ENCODE results near the gene TBXA2R. TPM values are rescaled to one million over a fixed set of nuclear protein-coding genes. Genes with fewer than 3 reads are reported as not detected.

The TBXA2R gene
- total and polyA plus RNA-seq, 2 of the 4 experiments (the other 2 are of a cell fraction) = 0.36 to 2.3 TPM

DNA sequence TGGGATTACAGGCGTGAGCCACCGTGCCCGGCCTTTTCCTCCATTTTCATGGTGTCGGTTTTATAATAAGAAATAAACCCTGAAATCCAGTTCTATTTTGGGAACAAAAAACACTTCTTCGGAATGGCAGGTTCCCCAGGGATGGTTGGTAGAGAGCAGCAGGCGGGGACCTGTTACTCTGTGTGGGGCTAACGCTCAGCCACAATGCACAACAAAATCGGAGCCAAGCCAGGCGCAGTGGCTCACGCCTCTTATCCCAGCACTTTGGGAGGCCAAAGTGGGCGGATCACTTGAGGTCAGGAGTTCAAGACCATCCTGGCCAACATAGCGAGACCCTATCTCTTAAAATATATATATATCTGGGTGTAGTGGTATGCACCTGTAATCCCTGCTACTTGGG, 5.7 kb downstream of the TBXA2R start:
- Histone ChIP-seq H3K14ac (replicated peaks; ENCODE audit: low read depth, low read length) (no peak overlapping the region), H2BK120ac (ENCODE audit: low read depth, low read length) (no peak overlapping the region), H3K27me3 (ENCODE audit: control insufficient read depth, insufficient read depth, low read length) (no peaks in the 10 kb centered on the region), H3K79me1 (ENCODE audit: low read depth in 1 of 2, low read length in 2 of 2) (peaks cover 7 to 8% of the 10 kb centered on the region in 2 experiments), H3K18ac (ENCODE audit: low read depth, low read length) (no peak overlapping the region), H3K4me3 (ENCODE audit: insufficient read depth, low read depth, low read length) (no peak overlapping the region), H3K36me3 (ENCODE audit: control insufficient read depth, insufficient read depth, low read length) (peaks cover 2% of the 10 kb centered on the region; the same call in 1 of the 2 replicates), H4K20me1 (ENCODE audit: insufficient read depth, low read length) (no peaks in the 10 kb centered on the region), H3K4me2 (ENCODE audit: low read depth, low read length) (no peak overlapping the region), H3K27ac (ENCODE audit: insufficient read depth, low read length) (no peak overlapping the region), H3K9ac (ENCODE audit: low read depth, low read length) (no peak overlapping the region), H3K4me1 (ENCODE audit: control insufficient read depth, insufficient read depth, low read length) (peaks cover under 1% of the 10 kb centered on the region; the same call in 1 of the 2 replicates), H3K23ac (ENCODE audit: low read depth, low read length) (no peak overlapping the region), H2AK9ac (replicated peaks; ENCODE audit: low read depth, low read length, poor library complexity) (no peak overlapping the region), H4K5ac (ENCODE audit: low read depth, low read length) (no peak overlapping the region), H3K9me1 (ENCODE audit: insufficient read depth, low read length) (no peaks in the 10 kb centered on the region), H3K4ac (ENCODE audit: low read depth, low read length) (no peak overlapping the region), H2BK20ac (ENCODE audit: low read depth, low read length) (no peak overlapping the region), H2BK15ac (ENCODE audit: low read depth, low read length) (no peak overlapping the region), H4K91ac (ENCODE audit: insufficient read depth, low read depth, low read length) (no peak overlapping the region), H4K8ac (ENCODE audit: low read depth in 2 of 2, low read length in 2 of 2) (no peak overlapping the region), H2BK5ac (ENCODE audit: low read depth, low read length, poor library complexity, severe bottlenecking) (no peak overlapping the region), H3K9me3 (ENCODE audit: control insufficient read depth, insufficient read depth, low read length) (no peaks in the 10 kb centered on the region), H2AK5ac (ENCODE audit: low read depth, low read length) (no peak overlapping the region), H3K56ac (ENCODE audit: extremely low read depth, insufficient read depth, low read length) (no peak overlapping the region), H2AFZ (replicated peaks; ENCODE audit: low read length, poor library complexity) (no peak overlapping the region)
- dilution Hi-C loops (cut with HindIII; ENCODE audit: low sequenced_read_pairs, unreplicated experiment) (no loop called here), intact Hi-C loops (cut with micrococcal nuclease) (no loop called here), in situ Hi-C loops (cut with MboI; ENCODE audit: low sequenced_read_pairs) (loop anchor here (25.0 kb wide), 1 partner anchor 289 kb away; no protein-coding TSS in a partner anchor)
- 100% methylated on average over 1 of the region's 12 CpGs; no CpG with 5 or more reads in 1 of the 2 experiments for WGBS, 2 experiments (ENCODE audit: extremely low coverage in 2 of 2, insufficient read length in 1 of 2)
- ChIA-PET POLR2A (ENCODE audit: unreplicated experiment) (no interaction called here), CTCF (no interaction called here)
- no TSS peak for BruUV-seq (replicated peaks)
- DNase-seq = no peak
- no peak for TF ChIP-seq FOS (IDR thresholded peaks at IDR 0.05; ENCODE audit: low read depth, low read length)
- TF ChIP-seq, protein P1, sequence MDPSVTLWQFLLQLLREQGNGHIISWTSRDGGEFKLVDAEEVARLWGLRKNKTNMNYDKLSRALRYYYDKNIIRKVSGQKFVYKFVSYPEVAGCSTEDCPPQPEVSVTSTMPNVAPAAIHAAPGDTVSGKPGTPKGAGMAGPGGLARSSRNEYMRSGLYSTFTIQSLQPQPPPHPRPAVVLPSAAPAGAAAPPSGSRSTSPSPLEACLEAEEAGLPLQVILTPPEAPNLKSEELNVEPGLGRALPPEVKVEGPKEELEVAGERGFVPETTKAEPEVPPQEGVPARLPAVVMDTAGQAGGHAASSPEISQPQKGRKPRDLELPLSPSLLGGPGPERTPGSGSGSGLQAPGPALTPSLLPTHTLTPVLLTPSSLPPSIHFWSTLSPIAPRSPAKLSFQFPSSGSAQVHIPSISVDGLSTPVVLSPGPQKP (IDR thresholded peaks at IDR 0.05; ENCODE audit: borderline replicate concordance, low read depth, low read length) = no peak
- TF ChIP-seq, protein P2, sequence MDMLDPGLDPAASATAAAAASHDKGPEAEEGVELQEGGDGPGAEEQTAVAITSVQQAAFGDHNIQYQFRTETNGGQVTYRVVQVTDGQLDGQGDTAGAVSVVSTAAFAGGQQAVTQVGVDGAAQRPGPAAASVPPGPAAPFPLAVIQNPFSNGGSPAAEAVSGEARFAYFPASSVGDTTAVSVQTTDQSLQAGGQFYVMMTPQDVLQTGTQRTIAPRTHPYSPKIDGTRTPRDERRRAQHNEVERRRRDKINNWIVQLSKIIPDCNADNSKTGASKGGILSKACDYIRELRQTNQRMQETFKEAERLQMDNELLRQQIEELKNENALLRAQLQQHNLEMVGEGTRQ (IDR thresholded peaks at IDR 0.05; ENCODE audit: low read depth, low read length) = no peak
- TF ChIP-seq BHLHE40 (IDR thresholded peaks at IDR 0.05; ENCODE audit: low read depth, low read length) = no peak
- TF ChIP-seq RAD21 (IDR thresholded peaks at IDR 0.05; ENCODE audit: low read length) = no peak
- TF ChIP-seq NFE2L2 (IDR thresholded peaks at IDR 0.05; ENCODE audit: low read depth, low read length) = no peak
- no peak for TF ChIP-seq RCOR1 (IDR thresholded peaks at IDR 0.05; ENCODE audit: insufficient replicate concordance, low read length)
- no peak for TF ChIP-seq CEBPB (IDR thresholded peaks at IDR 0.05; ENCODE audit: low read depth, low read length)
- no peak for TF ChIP-seq RFX5 (IDR thresholded peaks at IDR 0.05; ENCODE audit: low read depth, low read length)
- no peak for TF ChIP-seq POLR2A (IDR thresholded peaks at IDR 0.05; ENCODE audit: low read depth, low read length)
- no peak for TF ChIP-seq MXI1 (IDR thresholded peaks at IDR 0.05; ENCODE audit: borderline replicate concordance, low read depth, low read length)
- no peak for TF ChIP-seq CHD1 (IDR thresholded peaks at IDR 0.05; ENCODE audit: low read depth, low read length)
- TF ChIP-seq, protein P3, sequence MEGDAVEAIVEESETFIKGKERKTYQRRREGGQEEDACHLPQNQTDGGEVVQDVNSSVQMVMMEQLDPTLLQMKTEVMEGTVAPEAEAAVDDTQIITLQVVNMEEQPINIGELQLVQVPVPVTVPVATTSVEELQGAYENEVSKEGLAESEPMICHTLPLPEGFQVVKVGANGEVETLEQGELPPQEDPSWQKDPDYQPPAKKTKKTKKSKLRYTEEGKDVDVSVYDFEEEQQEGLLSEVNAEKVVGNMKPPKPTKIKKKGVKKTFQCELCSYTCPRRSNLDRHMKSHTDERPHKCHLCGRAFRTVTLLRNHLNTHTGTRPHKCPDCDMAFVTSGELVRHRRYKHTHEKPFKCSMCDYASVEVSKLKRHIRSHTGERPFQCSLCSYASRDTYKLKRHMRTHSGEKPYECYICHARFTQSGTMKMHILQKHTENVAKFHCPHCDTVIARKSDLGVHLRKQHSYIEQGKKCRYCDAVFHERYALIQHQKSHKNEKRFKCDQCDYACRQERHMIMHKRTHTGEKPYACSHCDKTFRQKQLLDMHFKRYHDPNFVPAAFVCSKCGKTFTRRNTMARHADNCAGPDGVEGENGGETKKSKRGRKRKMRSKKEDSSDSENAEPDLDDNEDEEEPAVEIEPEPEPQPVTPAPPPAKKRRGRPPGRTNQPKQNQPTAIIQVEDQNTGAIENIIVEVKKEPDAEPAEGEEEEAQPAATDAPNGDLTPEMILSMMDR (conservative IDR thresholded peaks at IDR 0.05; ENCODE audit: low read depth, low read length) = no peak
- TF ChIP-seq SMC3 (IDR thresholded peaks at IDR 0.05; ENCODE audit: low read depth, low read length) = no peak
- no peak for TF ChIP-seq MAFK (IDR thresholded peaks at IDR 0.05; ENCODE audit: low read depth, low read length)
- no peak for TF ChIP-seq MAZ (IDR thresholded peaks at IDR 0.05; ENCODE audit: borderline replicate concordance, low read depth, low read length)
- no peak for ATAC-seq (ENCODE audit: low read depth)
